D721Med (cell line): ENCODE measurements around the gene VSIG1.

ENCODE experiments used
- DNase-seq: peaks from one replicate; pipeline ENCODE4 v3.0.0; 2011; ENCODE audit warnings: low spot score; ENCODE audit not compliant: insufficient read length
- FAIRE-seq: peaks from 2 replicates; lab custom pipeline; 2011; peaks lifted over from hg19 to GRCh38; lab: Jason Lieb, UNC
- TF ChIP-seq, protein P1 (sequence below): IDR thresholded peaks from 2 replicates; pipeline ENCODE4 v1.5.1; 2012; ENCODE audit warnings: mild to moderate bottlenecking, control low read depth; ENCODE audit not compliant: insufficient read depth; ENCODE audit errors: missing control alignments

Gene VSIG1

GRCh38 chrX:108081110-108081509 is 36.2 kb downstream of the VSIG1 start:
- DNase-seq (no peak), FAIRE-seq (no peak)
- TF ChIP-seq, protein P1, sequence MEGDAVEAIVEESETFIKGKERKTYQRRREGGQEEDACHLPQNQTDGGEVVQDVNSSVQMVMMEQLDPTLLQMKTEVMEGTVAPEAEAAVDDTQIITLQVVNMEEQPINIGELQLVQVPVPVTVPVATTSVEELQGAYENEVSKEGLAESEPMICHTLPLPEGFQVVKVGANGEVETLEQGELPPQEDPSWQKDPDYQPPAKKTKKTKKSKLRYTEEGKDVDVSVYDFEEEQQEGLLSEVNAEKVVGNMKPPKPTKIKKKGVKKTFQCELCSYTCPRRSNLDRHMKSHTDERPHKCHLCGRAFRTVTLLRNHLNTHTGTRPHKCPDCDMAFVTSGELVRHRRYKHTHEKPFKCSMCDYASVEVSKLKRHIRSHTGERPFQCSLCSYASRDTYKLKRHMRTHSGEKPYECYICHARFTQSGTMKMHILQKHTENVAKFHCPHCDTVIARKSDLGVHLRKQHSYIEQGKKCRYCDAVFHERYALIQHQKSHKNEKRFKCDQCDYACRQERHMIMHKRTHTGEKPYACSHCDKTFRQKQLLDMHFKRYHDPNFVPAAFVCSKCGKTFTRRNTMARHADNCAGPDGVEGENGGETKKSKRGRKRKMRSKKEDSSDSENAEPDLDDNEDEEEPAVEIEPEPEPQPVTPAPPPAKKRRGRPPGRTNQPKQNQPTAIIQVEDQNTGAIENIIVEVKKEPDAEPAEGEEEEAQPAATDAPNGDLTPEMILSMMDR, result no peak

DNA sequence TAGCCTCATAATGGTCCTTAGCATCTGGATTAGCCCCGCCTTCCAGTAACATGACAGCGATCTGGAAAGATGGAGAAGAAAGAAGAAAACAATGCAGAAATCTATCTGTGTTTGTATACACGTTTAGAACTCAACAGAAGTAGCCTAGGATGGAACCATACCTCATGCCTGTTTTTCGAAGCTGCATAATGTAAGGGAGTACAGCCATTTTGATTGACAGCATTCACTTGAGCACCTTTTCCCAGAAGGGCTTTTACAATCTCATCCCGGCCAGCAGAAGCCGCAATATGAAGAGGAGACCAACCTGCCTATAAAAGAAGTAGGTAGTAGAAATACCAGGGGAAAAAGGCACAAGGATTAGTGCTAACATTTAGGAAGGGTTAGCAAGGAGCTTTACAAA is 42.9 kb downstream of the VSIG1 start:
- no peak for FAIRE-seq
- TF ChIP-seq, protein P1, result no peak

GRCh38 chrX:108088511-108088910 is 43.6 kb downstream of the VSIG1 start:
- no peak for DNase-seq
- TF ChIP-seq, protein P1, result no peak
- peak; percentile 61 for FAIRE-seq

More for the DNA sequence above, 42.9 kb downstream of the VSIG1 start:
- DNase-seq, result no peak

- TF ChIP-seq, protein P1, result no peak
- DNase-seq (no peak), FAIRE-seq (no peak)
Observed at GRCh38 chrX:108090491-108091263, 45.8 kb downstream of the VSIG1 start.

DNA sequence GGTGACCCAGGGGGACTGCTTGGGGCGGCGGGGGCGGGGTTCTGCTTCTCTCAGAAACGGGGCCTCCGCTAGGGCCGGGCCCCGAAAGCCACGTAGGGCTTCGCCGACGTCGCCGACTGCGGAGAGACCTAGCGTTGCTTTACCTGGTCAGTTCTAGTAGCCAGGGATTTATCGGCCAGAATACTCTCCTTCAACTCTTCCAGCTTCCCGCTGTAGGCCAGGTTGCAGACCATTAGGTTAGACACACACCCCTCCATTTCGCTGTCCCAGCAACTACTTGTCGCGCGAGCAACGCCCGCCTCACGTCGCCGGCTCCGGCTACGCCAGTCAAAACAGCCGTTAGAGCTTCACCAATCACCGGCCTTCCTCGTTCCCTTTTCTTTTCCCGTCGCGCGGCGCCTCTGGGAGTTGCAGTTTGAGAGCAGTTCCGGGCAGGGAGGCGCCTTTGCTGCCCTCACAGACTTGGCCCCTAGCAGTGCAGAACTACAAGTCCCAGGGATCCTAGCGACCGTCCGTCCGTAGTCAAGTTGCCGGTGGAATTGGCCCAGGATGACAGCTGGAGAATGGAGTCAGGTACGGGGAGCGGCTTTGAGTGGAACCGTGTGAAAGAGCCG is 46.5 kb downstream of the VSIG1 start, which contains the start of the genes ATG4A and PSMD10:
TSS of gene ATG4A (plus strand) at position 515 of the 614 bp plus-strand sequence. CDS start at position 564, 49 bp downstream.
TSS of gene PSMD10 (minus strand) at position 279 of the 614 bp plus-strand sequence. CDS start at position 257, 22 bp downstream.
- TF ChIP-seq, protein P1, result no peak
- DNase-seq, result peak; percentile 30
- peak; percentile 61 for FAIRE-seq

DNA sequence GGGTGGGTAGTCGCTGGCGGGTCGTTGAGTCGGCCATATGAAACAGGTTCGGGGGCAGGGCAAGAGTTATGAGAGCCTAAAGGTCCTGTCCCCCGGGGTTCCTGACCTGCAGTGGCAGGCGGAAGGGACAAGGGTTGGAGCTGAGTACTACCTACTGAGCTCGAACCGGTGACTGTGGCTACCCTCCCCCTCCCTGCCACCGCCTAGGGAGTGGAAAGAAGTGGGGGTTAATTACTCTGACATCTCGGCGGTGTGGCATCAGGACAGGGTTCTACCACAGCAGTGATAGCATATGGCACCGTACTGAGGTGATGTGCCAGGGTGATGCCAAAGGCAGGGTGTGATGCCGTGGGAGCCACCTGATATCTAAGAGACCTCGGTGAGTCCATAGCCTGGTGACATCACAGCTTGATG is 47.0 kb downstream of the VSIG1 start:
- TF ChIP-seq, protein P1, result no peak
- no peak for FAIRE-seq
- DNase-seq, result no peak
